ENCODE results near the gene ARRB2.
"Not testable (repeated sequence)": the region's sequence is repeated elsewhere in the genome, so short reads cannot be mapped to it uniquely, and the experiment has no call there.

The ARRB2 gene

GRCh38 chr17:4709794-4710692 is at the start of gene ARRB2:
Gene ARRB2, plus strand, starts transcription at chr17:4710632. Its CDS starts 90 bp downstream, at chr17:4710722.
- peak; percentile 98 to 99 for DNase-seq (ENCODE audit: low read depth in 2 of 2)

- DNase-seq (ENCODE audit: low read depth in 2 of 2) = no peak
Measured at GRCh38 chr17:4663711-4664110, 46.7 kb upstream of the ARRB2 start.

- DNase-seq (ENCODE audit: low read depth in 2 of 2) = no peak
Measured at GRCh38 chr17:4664230-4664629, 46.2 kb upstream of the ARRB2 start.

GRCh38 chr17:4665027-4665426 is 45.4 kb upstream of the ARRB2 start:
- no peak for DNase-seq (ENCODE audit: low read depth in 2 of 2)

GRCh38 chr17:4666296-4666695 is 44.1 kb upstream of the ARRB2 start:
- no peak for DNase-seq (ENCODE audit: low read depth in 2 of 2)

- DNase-seq (ENCODE audit: low read depth in 2 of 2) = no peak
Measured at GRCh38 chr17:4667166-4667565, 43.3 kb upstream of the ARRB2 start.

GRCh38 chr17:4672055-4672630 is 38.3 kb upstream of the ARRB2 start:
- DNase-seq (ENCODE audit: low read depth in 2 of 2) = no peak

- no peak for DNase-seq (ENCODE audit: low read depth in 2 of 2)
Measured at GRCh38 chr17:4672751-4673150, 37.7 kb upstream of the ARRB2 start.

- DNase-seq (ENCODE audit: low read depth in 2 of 2) = no peak
Measured at GRCh38 chr17:4673169-4673568, 37.3 kb upstream of the ARRB2 start.

GRCh38 chr17:4673986-4674684 is 36.3 kb upstream of the ARRB2 start:
- DNase-seq (ENCODE audit: low read depth in 2 of 2) = no peak

- DNase-seq (ENCODE audit: low read depth in 2 of 2) = no peak
Measured at GRCh38 chr17:4674685-4674998, 35.8 kb upstream of the ARRB2 start.

GRCh38 chr17:4675791-4676190 is 34.6 kb upstream of the ARRB2 start:
- DNase-seq (ENCODE audit: low read depth in 2 of 2) = no peak

- DNase-seq (ENCODE audit: low read depth in 2 of 2) = no peak
Measured at GRCh38 chr17:4676791-4677190, 33.6 kb upstream of the ARRB2 start.

GRCh38 chr17:4678448-4679026 is 31.9 kb upstream of the ARRB2 start:
- peak in 1 of 2 donors; percentile 42 for DNase-seq (ENCODE audit: low read depth in 2 of 2)

GRCh38 chr17:4679658-4680057 is 30.8 kb upstream of the ARRB2 start:
- no peak for DNase-seq (ENCODE audit: low read depth in 2 of 2)

GRCh38 chr17:4683739-4684138 is 26.7 kb upstream of the ARRB2 start:
- not testable (repeated sequence) for DNase-seq (ENCODE audit: low read depth in 2 of 2)

GRCh38 chr17:4689872-4690271 is 20.6 kb upstream of the ARRB2 start:
- not testable (repeated sequence) for DNase-seq (ENCODE audit: low read depth in 2 of 2)

GRCh38 chr17:4690745-4691144 is 19.7 kb upstream of the ARRB2 start:
- no peak for DNase-seq (ENCODE audit: low read depth in 2 of 2)

GRCh38 chr17:4691686-4692085 is 18.7 kb upstream of the ARRB2 start:
- DNase-seq (ENCODE audit: low read depth in 2 of 2) = no peak

- DNase-seq (ENCODE audit: low read depth in 2 of 2) = no peak
Measured at GRCh38 chr17:4693416-4693815, 17.0 kb upstream of the ARRB2 start.

- no peak for DNase-seq (ENCODE audit: low read depth in 2 of 2)
Measured at GRCh38 chr17:4696437-4696805, 14.0 kb upstream of the ARRB2 start.

- DNase-seq (ENCODE audit: low read depth in 2 of 2) = not testable (repeated sequence)
Measured at GRCh38 chr17:4699401-4700056, 10.9 kb upstream of the ARRB2 start.
